CD4-positive, alpha-beta T cell (primary cell): ENCODE results near the gene UPK1A. TPM values are rescaled to one million over a fixed set of nuclear protein-coding genes. Genes with fewer than 3 reads are reported as not detected.

Experiments used
- ATAC-seq: fragments of 200-7000 bp; cut with Tn5 transposase; one replicate; pipeline ENCODE4 v1.10.0; 2022; ENCODE audit warnings: mild to moderate bottlenecking; ENCODE audit not compliant: poor library complexity
- CTCF ChIA-PET: fragments of 350-600 bp; sonication (Branson Sonifier 250); formaldehyde crosslinking; loops from one replicate; lab custom pipeline; 2021; ENCODE audit warnings: antibody characterized with exemption, inconsistent platforms; lab: Charles Lee
- POLR2A ChIA-PET: fragments of 350-600 bp; sonication (Branson Sonifier 250); formaldehyde crosslinking; loops from one replicate; lab custom pipeline; 2021; ENCODE audit warnings: antibody characterized with exemption, inconsistent platforms; lab: Charles Lee
- DNase-seq, 14 experiments: peaks; one replicate each; pipeline ENCODE4 v3.0.0-alpha.2; 2013 to 2020; ENCODE audit warnings: mixed read lengths in 2 of 14
- H3K27ac ChIP-seq, 2 donors: one replicate each; pipeline versions ENCODE4 v1.5.1 to v1.7.0; 2013; ENCODE audit warnings: low read length in 2 of 2, low read depth in 1 of 2, mild to moderate bottlenecking in 1 of 2
- H3K27me3 ChIP-seq, 2 experiments: 1 replicate in 1 of 2; 2 replicates in 1 of 2; pipeline versions ENCODE4 v1.6.1 to v1.7.0; 2013; ENCODE audit warnings: low read length in 2 of 2, control low read depth in 1 of 2, mild to moderate bottlenecking in 1 of 2, moderate library complexity in 1 of 2; ENCODE audit not compliant: insufficient read depth in 2 of 2, control insufficient read depth in 1 of 2
- H3K36me3 ChIP-seq: one replicate; pipeline ENCODE4 v1.6.1; 2013; ENCODE audit warnings: low read length, control low read depth; ENCODE audit not compliant: insufficient read depth
- H3K4me1 ChIP-seq: one replicate; pipeline ENCODE4 v1.6.1; 2013; ENCODE audit warnings: low read length, control low read depth; ENCODE audit not compliant: insufficient read depth
- H3K4me3 ChIP-seq: one replicate; pipeline ENCODE4 v1.5.1; 2013; ENCODE audit warnings: mild to moderate bottlenecking, low read length, moderate library complexity
- H3K9me3 ChIP-seq, 2 experiments: 1 replicate in 1 of 2; 2 replicates in 1 of 2; pipeline versions ENCODE4 v1.6.1 to v1.7.0; 2013; ENCODE audit warnings: low read length in 2 of 2, mild to moderate bottlenecking in 2 of 2, control low read depth in 1 of 2, moderate library complexity in 1 of 2; ENCODE audit not compliant: control insufficient read depth in 1 of 2, insufficient read depth in 1 of 2
- H3K27ac Mint-ChIP-seq: one replicate; pipeline ENCODE4 v1.8.0; 2020; ENCODE audit warnings: mixed read lengths
- H3K27me3 Mint-ChIP-seq: one replicate; pipeline ENCODE4 v1.8.0; 2021; ENCODE audit warnings: mixed read lengths
- H3K36me3 Mint-ChIP-seq: one replicate; pipeline ENCODE4 v1.8.0; 2021; ENCODE audit warnings: low read depth, mixed read lengths
- H3K4me1 Mint-ChIP-seq: one replicate; pipeline ENCODE4 v1.8.0; 2021; ENCODE audit warnings: low read depth, mixed read lengths
- H3K4me3 Mint-ChIP-seq: one replicate; pipeline ENCODE4 v1.8.0; 2020; ENCODE audit warnings: mild to moderate bottlenecking, mixed read lengths
- H3K9me3 Mint-ChIP-seq: one replicate; pipeline ENCODE4 v1.8.0; 2020; ENCODE audit warnings: mixed read lengths
- CTCF ChIP-seq: fragments of 200-600 bp; IDR thresholded peaks from one replicate; pipeline ENCODE4 v1.8.0; 2022; ENCODE audit warnings: antibody characterized with exemption, mild to moderate bottlenecking
- intact Hi-C, 2 experiments: fragments of 100-400 bp; cut with DNase I in 1 of 2; cut with micrococcal nuclease in 1 of 2; formaldehyde crosslinking; loops; one replicate each; pipeline versions ENCODE4 v1.15.1 to v1.9.0; 2023 to 2025; cut with DNase I, micrococcal nuclease
- total RNA-seq, 174 experiments: library from RNA in 2 of 174; stranded (reverse) in 2 of 174; gene quantifications; one replicate each; pipeline ENCODE4 v1.2.3 and lab custom pipeline; 2021 to 2026

UPK1A gene
- total RNA-seq, 2 experiments from 2014 or later, result 0.36 to 0.47 TPM

GRCh38 chr19:35641515-35642151, 24.7 kb upstream of the UPK1A start, which contains the start of gene ETV2:
TSS of gene ETV2 (plus strand) at chr19:35641745. CDS start at chr19:35642461, 716 bp downstream.
- Mint-ChIP-seq H3K4me1 (peaks cover 28% of the 10 kb centered on the region), H3K27ac (peak within 1 kb of the TSS; percentile 39), H3K36me3 (peaks cover 8% of the 10 kb centered on the region), H3K27me3 (no peaks in the 10 kb centered on the region), H3K9me3 (no peaks in the 10 kb centered on the region), H3K4me3 (peak within 1 kb of the TSS; percentile 82)
- Histone ChIP-seq H3K4me1 (peaks cover 46% of the 10 kb centered on the region), H3K9me3 (no peaks in the 10 kb centered on the region), H3K36me3 (peaks cover 13% of the 10 kb centered on the region), H3K27me3 (no peaks in the 10 kb centered on the region), H3K27ac (no peak within 1 kb of the TSS), H3K4me3 (no peak within 1 kb of the TSS)
- ChIA-PET CTCF (no interaction called here), POLR2A (no interaction called here)
- intact Hi-C loops, result loop anchor here (2.0 to 5.0 kb wide), 2 partner anchors 29 to 116 kb away; partner anchors contain the start of genes HAUS5 (in 1 of the 2), HSPB6 (in 1 of the 2) and PROSER3 (in 1 of the 2)
- no peak for ATAC-seq
- peak in 7 of 14 experiments; percentile 10 to 75 (median 30) for DNase-seq
- no peak for TF ChIP-seq CTCF

- H3K27me3 ChIP-seq, result no peaks in the 10 kb centered on the region
- peaks cover 6% of the 10 kb centered on the region for H3K36me3 ChIP-seq
- H3K4me1 ChIP-seq, result peaks cover 47% of the 10 kb centered on the region
- Mint-ChIP-seq H3K36me3 (peaks cover 1% of the 10 kb centered on the region), H3K9me3 (no peaks in the 10 kb centered on the region), H3K4me1 (peaks cover 31% of the 10 kb centered on the region), H3K27ac (peak overlapping the region; percentile 39), H3K4me3 (peak overlapping the region; percentile 76), H3K27me3 (no peaks in the 10 kb centered on the region)
- no peaks in the 10 kb centered on the region for H3K9me3 ChIP-seq
- H3K4me3 ChIP-seq, result no peak overlapping the region
- no peak for DNase-seq
- no peak for ATAC-seq
- no peak overlapping the region for H3K27ac ChIP-seq
- intact Hi-C loops, result loop anchor here (2.0 to 5.0 kb wide), 2 partner anchors 30 to 115 kb away; partner anchors contain the start of genes HAUS5 (in 1 of the 2), HSPB6 (in 1 of the 2) and PROSER3 (in 1 of the 2)
- TF ChIP-seq CTCF, result no peak
- ChIA-PET CTCF (no interaction called here), POLR2A (interaction anchor here (1.0 to 1.9 kb wide), 2 partner anchors 31 to 99 kb away, joined by 4 to 6 read pairs; no protein-coding TSS in a partner anchor)
Measured at GRCh38 chr19:35642312-35642711, 24.0 kb upstream of the UPK1A start.

- DNase-seq (no peak), ATAC-seq (no peak)
- POLR2A ChIA-PET, result interaction anchor here (1.0 to 2.6 kb wide), 3 partner anchors 30 to 98 kb away, joined by 4 to 15 read pairs (median 6); partner anchors contain the start of gene HAUS5
- TF ChIP-seq CTCF, result no peak
- intact Hi-C loops, result loop anchor here (1.0 to 5.0 kb wide), 3 partner anchors 15 to 114 kb away; partner anchors contain the start of genes HAUS5 (in 1 of the 2), HSPB6 (in 1 of the 2) and PROSER3 (in 1 of the 2)
- Mint-ChIP-seq H3K4me1 (peaks cover 33% of the 10 kb centered on the region), H3K4me3 (peak overlapping the region; percentile 76), H3K27me3 (no peaks in the 10 kb centered on the region), H3K27ac (peak overlapping the region; percentile 39), H3K9me3 (no peaks in the 10 kb centered on the region), H3K36me3 (no peaks in the 10 kb centered on the region)
- Histone ChIP-seq H3K27ac (peak overlapping the region in 1 of 2 donors; percentile 55), H3K9me3 (no peaks in the 10 kb centered on the region), H3K36me3 (peaks cover 1% of the 10 kb centered on the region), H3K27me3 (no peaks in the 10 kb centered on the region), H3K4me3 (peak overlapping the region; percentile 95), H3K4me1 (peaks cover 52% of the 10 kb centered on the region)
- CTCF ChIA-PET, result no interaction called here
Measured at GRCh38 chr19:35642798-35643254, 23.5 kb upstream of the UPK1A start.
